ENCODE measurements around the gene STK32B.

GRCh38 chr4:5028480-5028879, 22.8 kb upstream of the STK32B start:
- TF ChIP-seq POLR2A (IDR thresholded peaks at IDR 0.05; ENCODE audit: low read depth, low read length) (no peak), EZH2 (IDR thresholded peaks at IDR 0.05; ENCODE audit: borderline replicate concordance, low read depth, low read length, severe bottlenecking) (no peak), CTCF (IDR thresholded peaks at IDR 0.05; ENCODE audit: extremely low read depth in 1 of 2, insufficient read depth in 1 of 2, low read depth in 1 of 2, low read length in 2 of 2) (no peak), POLR2AphosphoS5 (IDR thresholded peaks at IDR 0.05; ENCODE audit: insufficient read depth, low read depth, low read length) (no peak), JUN (IDR thresholded peaks at IDR 0.05; ENCODE audit: borderline replicate concordance, insufficient read depth, insufficient read length, low read depth) (no peak), MYC (IDR thresholded peaks at IDR 0.05; ENCODE audit: low read depth, low read length) (no peak), FOS (IDR thresholded peaks at IDR 0.05; ENCODE audit: borderline replicate concordance, insufficient read depth, low read length) (no peak)
- TF ChIP-seq, protein P1, sequence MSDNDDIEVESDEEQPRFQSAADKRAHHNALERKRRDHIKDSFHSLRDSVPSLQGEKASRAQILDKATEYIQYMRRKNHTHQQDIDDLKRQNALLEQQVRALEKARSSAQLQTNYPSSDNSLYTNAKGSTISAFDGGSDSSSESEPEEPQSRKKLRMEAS (IDR thresholded peaks at IDR 0.05; ENCODE audit: insufficient read depth, insufficient read length) = no peak

Data from endothelial cell of umbilical vein (primary cell).